Measurements from ENCODE around the gene SPON1. TPM values are rescaled to one million over a fixed set of nuclear protein-coding genes. Genes with fewer than 3 reads are reported as not detected.
"Not testable (repeated sequence)": the region's sequence is repeated elsewhere in the genome, so short reads cannot be mapped to it uniquely, and the experiment has no call there.

Gene SPON1
- total RNA-seq, 1 experiment from 2014 or later = 0.20 TPM

DNA sequence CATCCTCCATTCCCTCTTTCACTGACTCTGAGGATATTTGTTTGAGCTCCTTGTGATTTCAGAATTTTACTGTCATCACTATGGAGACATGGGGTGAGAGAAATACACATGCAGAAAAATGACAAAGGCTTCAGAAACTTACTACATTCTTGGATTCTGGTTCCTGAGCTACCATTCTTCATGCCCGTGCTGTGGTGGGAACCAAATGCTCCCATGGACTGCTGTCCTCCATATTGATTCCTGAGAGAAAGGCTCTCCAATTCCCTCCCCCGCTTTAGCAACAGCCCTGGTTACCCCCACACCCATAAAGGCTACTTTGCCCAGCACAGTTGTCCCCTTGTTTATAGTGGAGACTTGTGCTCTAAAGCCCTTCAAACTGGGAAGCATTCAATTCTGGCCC, 201.1 kb downstream of the SPON1 start:
- Histone ChIP-seq H4K8ac (replicated peaks; ENCODE audit: insufficient read length, low read depth, low read length) (no peak overlapping the region), H3K14ac (ENCODE audit: insufficient read depth, low read length) (no peak overlapping the region), H2BK5ac (ENCODE audit: insufficient read length, low read length) (no peak overlapping the region), H4K91ac (ENCODE audit: insufficient read length, low read depth, low read length) (no peak overlapping the region), H3K18ac (ENCODE audit: insufficient read length, low read depth, low read length) (no peak overlapping the region), H2BK120ac (ENCODE audit: low read depth, low read length, poor library complexity, severe bottlenecking) (no peak overlapping the region), H4K20me1 (ENCODE audit: control insufficient read depth, insufficient read depth, insufficient read length) (no peaks in the 10 kb centered on the region), H2AK5ac (ENCODE audit: insufficient read length, low read length) (no peak overlapping the region), H2BK12ac (ENCODE audit: insufficient read length, low read depth, low read length) (no peak overlapping the region), H3K23me2 (ENCODE audit: insufficient read length, low read depth, low read length, poor library complexity, severe bottlenecking) (no peaks in the 10 kb centered on the region), H3K9ac (ENCODE audit: extremely low read depth, insufficient read length, low read length) (no peak overlapping the region), H3K79me2 (ENCODE audit: insufficient read depth, low read length) (no peaks in the 10 kb centered on the region), H3T11ph (ENCODE audit: low read length) (no peak overlapping the region), H3K4me1 (ENCODE audit: insufficient read depth, low read length) (no peaks in the 10 kb centered on the region), H3K9me3 (ENCODE audit: control insufficient read depth, low read depth, low read length) (no peaks in the 10 kb centered on the region), H3K56ac (ENCODE audit: insufficient read length, low read depth, low read length) (no peak overlapping the region), H3K27ac (ENCODE audit: insufficient read length, low read depth, low read length) (no peak overlapping the region), H2BK20ac (ENCODE audit: low read depth, low read length, poor library complexity, severe bottlenecking) (no peak overlapping the region), H3K27me3 (ENCODE audit: insufficient read depth, low read length) (no peaks in the 10 kb centered on the region), H2BK15ac (ENCODE audit: low read depth, low read length) (no peak overlapping the region), H3K79me1 (ENCODE audit: insufficient read depth, low read depth, low read length, poor library complexity, severe bottlenecking) (no peaks in the 10 kb centered on the region), H3K4me2 (ENCODE audit: insufficient read depth, insufficient read length, low read length) (no peak overlapping the region), H4K5ac (ENCODE audit: insufficient read length, low read depth, low read length) (no peak overlapping the region), H3K4ac (ENCODE audit: low read depth, low read length) (no peak overlapping the region), H3K23ac (ENCODE audit: insufficient read length, low read depth, low read length) (no peak overlapping the region), H2AFZ (ENCODE audit: low read length) (no peak overlapping the region)
- Mint-ChIP-seq H3K27ac (no peak overlapping the region), H3K9me3 (peaks cover 15 to 28% of the 10 kb centered on the region in 2 experiments), H3K27me3 (ENCODE audit: low read depth) (no peaks in the 10 kb centered on the region), H3K4me1 (no peaks in the 10 kb centered on the region), H3K36me3 (ENCODE audit: insufficient read depth in 1 of 3, low read depth in 3 of 3) (peaks cover 0 to 7% (median 3%) of the 10 kb centered on the region in 3 experiments; a peak in 4 of 7 replicates), H3K4me3 (no peak overlapping the region)
- no CpG with 5 or more reads among the region's 2 CpGs for WGBS (ENCODE audit: extremely low coverage, insufficient read length, low lambda C conversion rate)
- DNase-seq = no peak
- TF ChIP-seq, protein P1, sequence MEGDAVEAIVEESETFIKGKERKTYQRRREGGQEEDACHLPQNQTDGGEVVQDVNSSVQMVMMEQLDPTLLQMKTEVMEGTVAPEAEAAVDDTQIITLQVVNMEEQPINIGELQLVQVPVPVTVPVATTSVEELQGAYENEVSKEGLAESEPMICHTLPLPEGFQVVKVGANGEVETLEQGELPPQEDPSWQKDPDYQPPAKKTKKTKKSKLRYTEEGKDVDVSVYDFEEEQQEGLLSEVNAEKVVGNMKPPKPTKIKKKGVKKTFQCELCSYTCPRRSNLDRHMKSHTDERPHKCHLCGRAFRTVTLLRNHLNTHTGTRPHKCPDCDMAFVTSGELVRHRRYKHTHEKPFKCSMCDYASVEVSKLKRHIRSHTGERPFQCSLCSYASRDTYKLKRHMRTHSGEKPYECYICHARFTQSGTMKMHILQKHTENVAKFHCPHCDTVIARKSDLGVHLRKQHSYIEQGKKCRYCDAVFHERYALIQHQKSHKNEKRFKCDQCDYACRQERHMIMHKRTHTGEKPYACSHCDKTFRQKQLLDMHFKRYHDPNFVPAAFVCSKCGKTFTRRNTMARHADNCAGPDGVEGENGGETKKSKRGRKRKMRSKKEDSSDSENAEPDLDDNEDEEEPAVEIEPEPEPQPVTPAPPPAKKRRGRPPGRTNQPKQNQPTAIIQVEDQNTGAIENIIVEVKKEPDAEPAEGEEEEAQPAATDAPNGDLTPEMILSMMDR (conservative IDR thresholded peaks at IDR 0.05) = no peak

GRCh38 chr11:14173679-14174078, 211.2 kb downstream of the SPON1 start:
- not testable (repeated sequence) for H3K23me2 ChIP-seq (ENCODE audit: insufficient read length, low read depth, low read length, poor library complexity, severe bottlenecking); H3K9ac ChIP-seq (ENCODE audit: extremely low read depth, insufficient read length, low read length); DNase-seq; H3K23ac ChIP-seq (ENCODE audit: insufficient read length, low read depth, low read length); H3K14ac ChIP-seq (ENCODE audit: insufficient read depth, low read length); H3K9me3 Mint-ChIP-seq; H3K4ac ChIP-seq (ENCODE audit: low read depth, low read length); H2BK12ac ChIP-seq (ENCODE audit: insufficient read length, low read depth, low read length); H3K4me1 ChIP-seq (ENCODE audit: insufficient read depth, low read length); H3K18ac ChIP-seq (ENCODE audit: insufficient read length, low read depth, low read length); H3K56ac ChIP-seq (ENCODE audit: insufficient read length, low read depth, low read length); H3K27me3 ChIP-seq (ENCODE audit: insufficient read depth, low read length); H4K5ac ChIP-seq (ENCODE audit: insufficient read length, low read depth, low read length); H2BK15ac ChIP-seq (ENCODE audit: low read depth, low read length); H2BK20ac ChIP-seq (ENCODE audit: low read depth, low read length, poor library complexity, severe bottlenecking); H4K8ac ChIP-seq (replicated peaks; ENCODE audit: insufficient read length, low read depth, low read length); H3K27ac Mint-ChIP-seq; H4K20me1 ChIP-seq (ENCODE audit: control insufficient read depth, insufficient read depth, insufficient read length); H2BK5ac ChIP-seq (ENCODE audit: insufficient read length, low read length); H4K91ac ChIP-seq (ENCODE audit: insufficient read length, low read depth, low read length); H3K27me3 Mint-ChIP-seq (ENCODE audit: low read depth); H2AFZ ChIP-seq (ENCODE audit: low read length); H3K79me2 ChIP-seq (ENCODE audit: insufficient read depth, low read length); H3K36me3 Mint-ChIP-seq (ENCODE audit: insufficient read depth in 1 of 3, low read depth in 3 of 3); H3K27ac ChIP-seq (ENCODE audit: insufficient read length, low read depth, low read length); H3K4me2 ChIP-seq (ENCODE audit: insufficient read depth, insufficient read length, low read length); H3K4me3 Mint-ChIP-seq; H3K9me3 ChIP-seq (ENCODE audit: control insufficient read depth, low read depth, low read length); H3K79me1 ChIP-seq (ENCODE audit: insufficient read depth, low read depth, low read length, poor library complexity, severe bottlenecking); H3T11ph ChIP-seq (ENCODE audit: low read length); H2BK120ac ChIP-seq (ENCODE audit: low read depth, low read length, poor library complexity, severe bottlenecking); H3K4me1 Mint-ChIP-seq; H2AK5ac ChIP-seq (ENCODE audit: insufficient read length, low read length)
- WGBS (ENCODE audit: extremely low coverage, insufficient read length, low lambda C conversion rate) = no CpG with 5 or more reads among the region's 7 CpGs

Data from H9 (cell line).